ENCODE results near the gene MYO19. TPM values are rescaled to one million over a fixed set of nuclear protein-coding genes. Genes with fewer than 3 reads are reported as not detected.

MYO19 gene
- total RNA-seq, 1 donor from 2014 or later: 65.9 TPM

DNA sequence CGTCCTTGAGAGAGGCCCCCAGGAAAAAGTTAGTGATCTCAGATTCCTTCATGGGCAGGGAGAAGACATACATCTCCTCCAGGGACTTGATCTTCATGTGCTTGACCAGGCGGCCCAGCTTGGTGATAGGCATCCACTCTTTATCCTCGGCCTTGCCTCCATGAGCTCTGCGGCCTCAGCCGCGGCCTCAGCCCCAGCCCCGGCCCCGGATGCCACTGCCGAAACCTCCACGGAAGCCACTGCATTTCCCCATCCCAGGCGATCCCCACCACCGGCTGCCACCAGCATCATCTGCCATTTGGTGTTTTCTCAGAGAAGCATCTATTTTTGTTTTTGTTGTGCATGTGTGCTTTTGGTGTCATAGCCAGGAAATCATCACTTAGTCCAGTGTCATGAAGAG lies 40.4 kb upstream of the MYO19 start:
- Mint-ChIP-seq H3K9me3 (ENCODE audit: unreplicated experiment) (no peaks in the 10 kb centered on the region), H3K4me1 (ENCODE audit: unreplicated experiment) (no peaks in the 10 kb centered on the region), H3K27ac (ENCODE audit: unreplicated experiment) (no peak overlapping the region), H3K27me3 (ENCODE audit: unreplicated experiment) (no peaks in the 10 kb centered on the region), H3K4me3 (ENCODE audit: unreplicated experiment) (no peak overlapping the region), H3K36me3 (ENCODE audit: unreplicated experiment) (peaks cover 21% of the 10 kb centered on the region)
- TF ChIP-seq, protein P1, sequence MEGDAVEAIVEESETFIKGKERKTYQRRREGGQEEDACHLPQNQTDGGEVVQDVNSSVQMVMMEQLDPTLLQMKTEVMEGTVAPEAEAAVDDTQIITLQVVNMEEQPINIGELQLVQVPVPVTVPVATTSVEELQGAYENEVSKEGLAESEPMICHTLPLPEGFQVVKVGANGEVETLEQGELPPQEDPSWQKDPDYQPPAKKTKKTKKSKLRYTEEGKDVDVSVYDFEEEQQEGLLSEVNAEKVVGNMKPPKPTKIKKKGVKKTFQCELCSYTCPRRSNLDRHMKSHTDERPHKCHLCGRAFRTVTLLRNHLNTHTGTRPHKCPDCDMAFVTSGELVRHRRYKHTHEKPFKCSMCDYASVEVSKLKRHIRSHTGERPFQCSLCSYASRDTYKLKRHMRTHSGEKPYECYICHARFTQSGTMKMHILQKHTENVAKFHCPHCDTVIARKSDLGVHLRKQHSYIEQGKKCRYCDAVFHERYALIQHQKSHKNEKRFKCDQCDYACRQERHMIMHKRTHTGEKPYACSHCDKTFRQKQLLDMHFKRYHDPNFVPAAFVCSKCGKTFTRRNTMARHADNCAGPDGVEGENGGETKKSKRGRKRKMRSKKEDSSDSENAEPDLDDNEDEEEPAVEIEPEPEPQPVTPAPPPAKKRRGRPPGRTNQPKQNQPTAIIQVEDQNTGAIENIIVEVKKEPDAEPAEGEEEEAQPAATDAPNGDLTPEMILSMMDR (IDR thresholded peaks at IDR 0.05): no peak
- peak; percentile 68 for DNase-seq (ENCODE audit: extremely low spot score, unreplicated experiment)

DNA sequence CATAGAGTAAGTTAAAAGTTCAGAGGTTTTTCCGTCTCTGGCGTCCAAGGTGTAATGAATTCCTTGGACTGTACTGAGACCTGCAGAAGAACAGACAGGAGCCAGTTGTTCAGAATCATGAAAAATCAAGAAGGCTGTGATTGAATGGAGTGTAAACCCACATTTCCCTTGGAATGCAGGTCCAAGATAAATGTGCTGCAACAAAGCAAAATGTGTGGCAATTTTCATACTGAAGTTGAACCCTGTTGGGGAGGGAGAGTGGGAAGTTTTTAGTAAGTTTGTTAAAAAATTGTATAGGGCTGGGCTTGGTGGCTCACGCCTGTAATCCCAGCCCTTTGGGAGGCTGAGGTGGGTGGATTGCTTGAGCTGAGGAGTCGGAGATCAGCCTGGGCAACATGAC lies 31.4 kb upstream of the MYO19 start:
- Mint-ChIP-seq H3K4me1 (ENCODE audit: unreplicated experiment) (no peaks in the 10 kb centered on the region), H3K27ac (ENCODE audit: unreplicated experiment) (no peak overlapping the region), H3K4me3 (ENCODE audit: unreplicated experiment) (no peak overlapping the region), H3K27me3 (ENCODE audit: unreplicated experiment) (no peaks in the 10 kb centered on the region), H3K9me3 (ENCODE audit: unreplicated experiment) (no peaks in the 10 kb centered on the region), H3K36me3 (ENCODE audit: unreplicated experiment) (peaks cover 41% of the 10 kb centered on the region)
- DNase-seq (ENCODE audit: extremely low spot score, unreplicated experiment): no peak
- TF ChIP-seq, protein P1 (IDR thresholded peaks at IDR 0.05): no peak

DNA sequence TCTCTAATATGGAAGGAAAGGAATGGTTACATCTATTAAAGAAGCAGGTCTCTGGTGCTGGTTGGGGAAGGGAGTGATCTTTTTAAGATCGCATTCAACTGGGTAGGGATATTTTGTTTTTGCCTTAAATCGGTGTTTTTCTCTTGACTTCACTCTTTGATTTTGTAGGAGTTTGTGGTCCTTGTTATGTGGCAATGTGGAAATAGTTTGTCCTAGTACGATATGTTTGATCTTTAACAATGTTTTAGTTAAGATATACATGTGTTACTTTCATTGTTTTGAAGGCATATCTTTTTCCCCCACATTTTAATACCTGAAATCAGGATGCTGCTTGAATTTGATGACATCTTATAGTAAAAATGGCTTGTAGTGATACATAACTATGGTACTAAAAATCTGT lies 18.8 kb upstream of the MYO19 start:
- TF ChIP-seq, protein P1 (IDR thresholded peaks at IDR 0.05): no peak
- Mint-ChIP-seq H3K36me3 (ENCODE audit: unreplicated experiment) (peaks cover 28% of the 10 kb centered on the region), H3K27me3 (ENCODE audit: unreplicated experiment) (no peaks in the 10 kb centered on the region), H3K4me1 (ENCODE audit: unreplicated experiment) (peaks cover 30% of the 10 kb centered on the region), H3K9me3 (ENCODE audit: unreplicated experiment) (no peaks in the 10 kb centered on the region), H3K4me3 (ENCODE audit: unreplicated experiment) (no peak overlapping the region), H3K27ac (ENCODE audit: unreplicated experiment) (peak overlapping the region; percentile 13)
- DNase-seq (ENCODE audit: extremely low spot score, unreplicated experiment): no peak

DNA sequence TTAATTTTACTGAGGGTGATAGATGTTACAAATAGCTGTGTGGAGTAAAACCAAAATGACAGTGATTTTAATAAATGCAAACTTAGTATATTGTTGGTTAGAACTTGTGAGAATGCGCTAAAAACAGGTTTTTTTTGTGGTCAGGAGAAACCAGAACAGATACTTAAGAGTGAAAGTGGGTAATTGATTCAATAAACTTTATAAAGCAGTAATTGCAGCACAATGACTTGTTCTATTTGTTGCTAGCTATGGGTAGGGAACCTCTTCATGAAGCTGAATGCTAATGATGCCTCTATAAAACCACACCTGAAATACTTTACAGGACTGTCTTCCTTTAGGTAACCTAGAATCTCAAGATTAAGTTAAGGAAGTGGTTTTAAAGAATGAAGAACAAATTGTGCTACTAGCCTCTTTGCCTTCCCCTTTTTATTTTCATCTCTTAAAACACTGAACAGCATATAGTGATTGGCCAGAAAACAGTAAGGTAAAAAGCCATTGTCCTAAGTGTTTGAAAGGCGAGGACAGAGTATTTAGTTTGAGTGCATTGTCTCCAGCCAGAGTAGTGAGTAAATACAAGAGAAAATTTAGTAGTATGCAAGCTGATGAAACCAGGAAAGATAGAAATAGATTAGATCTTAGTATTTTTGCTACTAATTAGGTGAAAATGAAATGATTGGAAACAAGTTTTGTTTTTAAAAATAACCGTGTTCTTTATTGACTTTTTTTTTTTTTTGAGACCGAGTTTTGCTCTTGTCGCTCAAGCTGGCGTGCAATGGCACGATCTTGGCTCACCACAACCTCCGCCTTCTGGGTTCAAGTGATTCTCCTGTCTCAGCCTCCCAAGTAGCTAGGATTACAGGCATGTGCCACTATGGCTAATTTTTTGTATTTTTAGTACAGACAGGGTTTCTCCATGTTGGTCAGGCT lies 16.1 kb upstream of the MYO19 start:
- H3K9me3 Mint-ChIP-seq (ENCODE audit: unreplicated experiment): no peaks in the 10 kb centered on the region
- no peak for DNase-seq (ENCODE audit: extremely low spot score, unreplicated experiment)
- H3K4me1 Mint-ChIP-seq (ENCODE audit: unreplicated experiment): peaks cover 50% of the 10 kb centered on the region
- peak overlapping the region; percentile 31 for H3K27ac Mint-ChIP-seq (ENCODE audit: unreplicated experiment)
- TF ChIP-seq, protein P1 (IDR thresholded peaks at IDR 0.05): no peak
- H3K27me3 Mint-ChIP-seq (ENCODE audit: unreplicated experiment): no peaks in the 10 kb centered on the region
- H3K4me3 Mint-ChIP-seq (ENCODE audit: unreplicated experiment): no peak overlapping the region
- H3K36me3 Mint-ChIP-seq (ENCODE audit: unreplicated experiment): peaks cover 14% of the 10 kb centered on the region

DNA sequence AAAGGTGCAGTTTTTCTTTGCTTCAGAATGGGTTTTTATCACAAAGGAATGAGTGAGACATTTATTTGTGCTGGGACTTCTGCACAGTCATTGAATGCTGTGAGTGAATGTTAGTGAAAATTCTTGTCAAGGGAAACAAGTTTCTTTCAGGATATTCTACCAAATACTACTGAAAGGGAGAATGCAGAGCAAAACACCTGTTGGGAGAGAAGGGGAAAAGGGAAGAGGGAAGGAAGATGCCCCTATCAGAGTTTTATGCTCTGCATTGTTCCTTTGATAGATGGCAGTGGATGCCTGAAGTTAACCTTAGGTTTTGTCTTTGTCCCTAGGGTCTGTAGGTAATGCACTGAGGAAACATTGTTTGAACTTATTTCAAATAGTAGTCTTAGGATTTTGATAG lies 13.1 kb upstream of the MYO19 start:
- H3K27me3 Mint-ChIP-seq (ENCODE audit: unreplicated experiment): no peaks in the 10 kb centered on the region
- TF ChIP-seq, protein P1 (IDR thresholded peaks at IDR 0.05): no peak
- H3K4me1 Mint-ChIP-seq (ENCODE audit: unreplicated experiment): peaks cover 54% of the 10 kb centered on the region

More for the DNA sequence above, 13.1 kb upstream of the MYO19 start:
- DNase-seq (ENCODE audit: extremely low spot score, unreplicated experiment): no peak
- Mint-ChIP-seq H3K4me3 (ENCODE audit: unreplicated experiment) (peak overlapping the region; percentile 85), H3K27ac (ENCODE audit: unreplicated experiment) (peak overlapping the region; percentile 66), H3K36me3 (ENCODE audit: unreplicated experiment) (peaks cover 8% of the 10 kb centered on the region), H3K9me3 (ENCODE audit: unreplicated experiment) (no peaks in the 10 kb centered on the region)

All from osteocyte (in vitro differentiated cells).